HepG2 (cell line): ENCODE measurements around the gene DNM1.

Experiments used
- CHD4 ChIP-seq: fragments of 200-600 bp; sonication (generic); IDR thresholded peaks from 2 replicates; pipeline ENCODE4 v1.7.0; 2017; ENCODE audit warnings: mild to moderate bottlenecking, low read length, borderline replicate concordance
- NAIF1 ChIP-seq: sonication (generic); formaldehyde crosslinking; IDR thresholded peaks from 2 replicates; pipeline ENCODE4 v1.5.0; 2020; ENCODE audit warnings: mild to moderate bottlenecking, missing genetic modification reagents, borderline replicate concordance
- NPAS2 ChIP-seq: sonication (generic); formaldehyde crosslinking; IDR thresholded peaks from 2 replicates; pipeline ENCODE4 v1.8.0; 2022; ENCODE audit warnings: mild to moderate bottlenecking, missing genetic modification reagents, borderline replicate concordance
- NR3C1 ChIP-seq: sonication (generic); formaldehyde crosslinking; IDR thresholded peaks from 2 replicates; pipeline ENCODE4 v1.4.0; 2020; ENCODE audit warnings: missing genetic modification reagents
- NRL ChIP-seq: sonication (generic); formaldehyde crosslinking; IDR thresholded peaks from 2 replicates; pipeline ENCODE4 v1.5.0; 2020; ENCODE audit warnings: missing genetic modification reagents, mild to moderate bottlenecking, moderate library complexity, borderline replicate concordance
- POLR2A ChIP-seq, 2 experiments: IDR thresholded peaks; 2 replicates each; pipeline ENCODE4 v1.6.1; 2011; ENCODE audit warnings: low read depth in 2 of 2, low read length in 2 of 2, mild to moderate bottlenecking in 1 of 2, moderate library complexity in 1 of 2; ENCODE audit not compliant: insufficient read depth in 1 of 2
- SAP130 ChIP-seq: IDR thresholded peaks from 2 replicates; pipeline ENCODE4 v1.6.1; 2016; ENCODE audit warnings: low read depth

- TF ChIP-seq NR3C1 (CRISPR knock-in tag) (no peak), NRL (CRISPR knock-in tag) (no peak), POLR2A (IDR thresholded peaks at IDR 0.05; ENCODE audit: insufficient read depth in 1 of 2, low read depth in 2 of 2, low read length in 2 of 2) (no peak), NPAS2 (no peak), CHD4 (no peak), NAIF1 (CRISPR knock-in tag) (no peak), SAP130 (CRISPR knock-in tag) (no peak)
Observed at GRCh38 chr9:128231638-128232527, 28.7 kb downstream of the DNM1 start.
